Heart left ventricle (tissue), 16 donors: ENCODE results near the gene RAPGEF3. TPM values are rescaled to one million over a fixed set of nuclear protein-coding genes. Genes with fewer than 3 reads are reported as not detected.
A peak's percentile ranks its signal among the peaks of the same experiment; 100 is the strongest.

Experiments used
- ATAC-seq, 4 donors: fragments of 200-7000 bp; cut with Tn5 transposase; one replicate each; pipeline ENCODE4 v1.9.1; 2020 to 2022; ENCODE audit warnings: moderate library complexity in 4 of 4, mild to moderate bottlenecking in 3 of 4, moderate number of reproducible peaks in 1 of 4
- DNase-seq, 5 donors: peaks; one replicate each; pipeline ENCODE4 v3.0.0-alpha.2; 2020
- H3K27ac ChIP-seq, 12 donors: fragments of 200-600 bp; sonication (generic) in 4 of 12; one replicate each; pipeline versions ENCODE4 v1.5.0 to v1.8.0; 2016 to 2022; ENCODE audit warnings: mild to moderate bottlenecking in 2 of 12
- H3K27me3 ChIP-seq, 9 donors: fragments of 200-600 bp; sonication (generic) in 2 of 9; one replicate each; pipeline versions ENCODE4 v1.5.1 to v1.8.0; 2016 to 2022; ENCODE audit warnings: mild to moderate bottlenecking in 3 of 9
- H3K36me3 ChIP-seq, 9 donors: fragments of 200-600 bp; sonication (generic) in 2 of 9; one replicate each; pipeline versions ENCODE4 v1.5.0 to v1.8.0; 2018 to 2022; ENCODE audit warnings: mild to moderate bottlenecking in 2 of 9
- H3K4me1 ChIP-seq, 12 donors: fragments of 200-600 bp; sonication (generic) in 4 of 12; one replicate each; pipeline versions ENCODE4 v1.5.0 to v1.8.0; 2016 to 2022; ENCODE audit warnings: mild to moderate bottlenecking in 3 of 12
- H3K4me3 ChIP-seq, 12 donors: fragments of 200-600 bp; sonication (generic) in 4 of 12; one replicate each; pipeline versions ENCODE4 v1.5.0 to v1.8.0; 2017 to 2022; ENCODE audit warnings: mild to moderate bottlenecking in 9 of 12, moderate library complexity in 4 of 12
- H3K9me3 ChIP-seq, 12 donors: fragments of 200-600 bp; sonication (generic) in 4 of 12; one replicate each; pipeline versions ENCODE4 v1.5.0 to v1.8.0; 2016 to 2022; ENCODE audit warnings: mild to moderate bottlenecking in 1 of 12
- CTCF ChIP-seq, 12 donors: fragments of 200-600 bp; sonication (generic) in 4 of 12; IDR thresholded peaks; one replicate each; pipeline versions ENCODE4 v1.5.0 to v1.8.0; 2018 to 2022; ENCODE audit warnings: antibody characterized with exemption in 12 of 12, mild to moderate bottlenecking in 5 of 12
- POLR2A ChIP-seq, 2 donors: fragments of 450-650 bp; IDR thresholded peaks; one replicate each; pipeline ENCODE4 v1.6.1; 2017; ENCODE audit warnings: antibody characterized with exemption in 2 of 2, mild to moderate bottlenecking in 2 of 2, moderate library complexity in 2 of 2
- WGBS, 4 donors: extraction: QIAGEN DNeasy Blood & Tissue Kit in 2 of 4; methylation state at CpG; one replicate each; pipeline versions ENCODE4 v1.1.5 to v1.1.7; 2013 to 2018; 5-methylcytosine and 5-hydroxymethylcytosine counted together
- intact Hi-C, 10 donors: fragments of 100-400 bp; cut with DNase I; formaldehyde crosslinking; loops; one replicate each; pipeline versions ENCODE4 v1.11.1 to v1.14.2; 2022
- polyA plus RNA-seq, 2 donors: library from polyadenylated mRNA; stranded (reverse); fragments of 200-250 nt; gene quantifications; one replicate each; pipeline ENCODE4 v1.2.3, GENCODE V29; 2013
- total RNA-seq, 9 donors: library from RNA; depleted of rRNA in 2 of 9; stranded (reverse); fragments of >200 nt in 2 of 9; fragmentation: NEBNext Ultra II Directional in 3 of 9; extraction: Animal tissue kit (Norgen Biotek cat#: 25700) in 3 of 9; gene quantifications; one replicate each; pipeline versions ENCODE4 v1.1.0 to v1.2.4, GENCODE V29; 2016 to 2023
- donor health status: ischemic (EF 13 %, LVEDD 7.1; RV severe dilation, severe dysfunction).
- donor health status: healthy with polysubstance abuse.
- donor health status: DM: no; HTN: yes; CAD: no.
- donor health status: DM: no; HTN: no; CAD: no.
- donor health status: ischemic (EF 25% LVEDD 6.9; RV normal size, moderate dysfunction).
- donor health status: ischemic (EF 25% LVEDD 5.7; RV mildly dilated, moderate dysfunction).
- donor health status: healthy.
- donor health status: DM: yes; HTN: yes; CAD: no.
- donor health status: ischemic (EF 35%, LVEDD 5.7; RV mildly dilated, moderate dysfunction).
- donor health status: nonischemic (EF 11% LVEDD 7.7; RV severe dilation, severe dysfunction).
- donor health status: DM: yes; HTN: yes; CAD: no.
- donor health status: PGD.
- donor health status: ischemic (EF 29% LVEDD 5.4; RV normal size, mild dysfunction).
- donor health status: nonischemic (EF 23%, LVEDD 6.1; RV moderate dilation, normal function).

Gene RAPGEF3
- total and polyA plus RNA-seq, 11 donors = 14.5 to 62.1 (median 23.9) TPM

- Histone ChIP-seq H3K36me3 (no peaks in the 10 kb centered on the region), H3K4me3 (no peak overlapping the region), H3K27ac (no peak overlapping the region), H3K4me1 (peaks cover 3 to 50% (median 22%) of the 10 kb centered on the region in 12 donors), H3K9me3 (no peaks in the 10 kb centered on the region), H3K27me3 (no peaks in the 10 kb centered on the region)
- DNase-seq (no peak), ATAC-seq (no peak)
- TF ChIP-seq POLR2A (IDR thresholded peaks at IDR 0.05) = no peak
- no peak for TF ChIP-seq CTCF (IDR thresholded peaks at IDR 0.05)
- intact Hi-C loops = loop anchor here in 4 of 10 donors (5.0 to 10.0 kb wide), 3 partner anchors 52 to 117 kb away; no protein-coding TSS in a partner anchor
- 84 to 92% (median 88%) methylated on average over 4 of the region's 4 CpGs for WGBS, 4 donors
Observed at GRCh38 chr12:47769234-47770085, 10.8 kb upstream of the RAPGEF3 start.

GRCh38 chr12:47768323-47768811, 9.7 kb upstream of the RAPGEF3 start:
- no peaks in the 10 kb centered on the region for H3K9me3 ChIP-seq
- DNase-seq (no peak), ATAC-seq (no peak)
- H3K36me3 ChIP-seq = no peaks in the 10 kb centered on the region
- WGBS, 4 donors = 33 to 42% (median 40%) methylated on average over 2 of the region's 2 CpGs
- H3K27ac ChIP-seq = no peak overlapping the region
- intact Hi-C loops = loop anchor here in 2 of 10 donors (5.0 kb wide), 2 partner anchors 51 to 116 kb away; no protein-coding TSS in a partner anchor
- no peaks in the 10 kb centered on the region for H3K27me3 ChIP-seq
- peaks cover 0 to 48% (median 16%) of the 10 kb centered on the region in 12 donors for H3K4me1 ChIP-seq
- no peak overlapping the region for H3K4me3 ChIP-seq
- TF ChIP-seq CTCF (IDR thresholded peaks at IDR 0.05) (no peak), POLR2A (IDR thresholded peaks at IDR 0.05) (no peak)

- WGBS, 4 donors = 54 to 67% (median 60%) methylated on average over 4 of the region's 4 CpGs
- Histone ChIP-seq H3K36me3 (no peaks in the 10 kb centered on the region), H3K27ac (no peak overlapping the region), H3K4me3 (no peak overlapping the region), H3K27me3 (no peaks in the 10 kb centered on the region), H3K4me1 (peaks cover 0 to 49% (median 16%) of the 10 kb centered on the region in 12 donors), H3K9me3 (no peaks in the 10 kb centered on the region)
- intact Hi-C loops = loop anchor here in 9 of 10 donors (1.0 to 5.0 kb wide), 5 partner anchors 50 to 115 kb away; no protein-coding TSS in a partner anchor
- DNase-seq = peak in 4 of 5 donors; percentile 61 to 76 (median 66)
- ATAC-seq = peak in 3 of 4 donors; percentile 36 to 62 (median 37)
- no peak for TF ChIP-seq POLR2A (IDR thresholded peaks at IDR 0.05)
- peak; percentile 48 to 75 (median 68) for TF ChIP-seq CTCF (IDR thresholded peaks at IDR 0.05)
Observed at GRCh38 chr12:47767216-47767724, 8.6 kb upstream of the RAPGEF3 start.
